Mesenchymal stem cell (in vitro differentiated cells and primary cell): Measurements from ENCODE around the gene LARGE2.

ENCODE experiments used
- DNase-seq: peaks from one replicate; pipeline ENCODE4 v3.0.0-alpha.2; 2013
- H2AFZ ChIP-seq: one replicate; pipeline ENCODE4 v1.6.1; 2013; ENCODE audit warnings: low read depth, mild to moderate bottlenecking, control low read depth, inconsistent platforms, low read length, moderate library complexity
- H2AK5ac ChIP-seq: 2 replicates; pipeline ENCODE4 v1.6.1; 2013; ENCODE audit warnings: low read length, moderate library complexity, mild to moderate bottlenecking, inconsistent platforms; ENCODE audit not compliant: severe bottlenecking
- H2BK120ac ChIP-seq: one replicate; pipeline ENCODE4 v1.6.1; 2013; ENCODE audit warnings: low read depth, mild to moderate bottlenecking, inconsistent platforms, low read length, moderate library complexity
- H2BK12ac ChIP-seq, 2 experiments: one replicate each; pipeline ENCODE4 v1.6.1; 2013; ENCODE audit warnings: inconsistent platforms in 2 of 2, low read length in 2 of 2, mild to moderate bottlenecking in 2 of 2, moderate library complexity in 2 of 2, control low read depth in 1 of 2
- H2BK15ac ChIP-seq: one replicate; pipeline ENCODE4 v1.6.1; 2013; ENCODE audit warnings: mild to moderate bottlenecking, low read depth, inconsistent platforms; ENCODE audit not compliant: poor library complexity, severe bottlenecking
- H2BK5ac ChIP-seq: 2 replicates; pipeline ENCODE4 v1.6.1; 2013; ENCODE audit warnings: low read depth, mild to moderate bottlenecking, low read length, control low read depth, inconsistent platforms; ENCODE audit not compliant: poor library complexity, severe bottlenecking
- H3K14ac ChIP-seq, 2 experiments: one replicate each; pipeline ENCODE4 v1.6.1; 2013; ENCODE audit warnings: inconsistent platforms in 2 of 2, low read length in 2 of 2, control low read depth in 1 of 2, mild to moderate bottlenecking in 1 of 2, moderate library complexity in 1 of 2
- H3K18ac ChIP-seq, 2 experiments: one replicate each; pipeline ENCODE4 v1.6.1; 2013; ENCODE audit warnings: inconsistent platforms in 2 of 2, low read length in 2 of 2, control low read depth in 1 of 2, low read depth in 1 of 2, mild to moderate bottlenecking in 1 of 2
- H3K23ac ChIP-seq, 2 experiments: one replicate each; pipeline ENCODE4 v1.6.1; 2013; ENCODE audit warnings: inconsistent platforms in 2 of 2, low read length in 2 of 2, mild to moderate bottlenecking in 2 of 2, moderate library complexity in 2 of 2, control low read depth in 1 of 2
- H3K27ac ChIP-seq: 2 replicates; pipeline ENCODE4 v1.5.1; 2013; ENCODE audit warnings: mild to moderate bottlenecking, moderate library complexity, low read length, control low read depth, inconsistent platforms; ENCODE audit not compliant: poor library complexity, severe bottlenecking
- H3K27me3 ChIP-seq, 2 experiments: 2 replicates each; pipeline versions ENCODE4 v1.6.1 to v1.7.0; 2013; ENCODE audit warnings: low read length in 2 of 2, mild to moderate bottlenecking in 2 of 2, moderate library complexity in 2 of 2, control low read depth in 1 of 2, inconsistent platforms in 1 of 2; ENCODE audit not compliant: control insufficient read depth in 1 of 2, insufficient read depth in 1 of 2
- H3K36me3 ChIP-seq, 2 experiments: 2 replicates each; pipeline versions ENCODE4 v1.6.1 to v1.7.0; 2013; ENCODE audit warnings: low read length in 2 of 2, control low read depth in 1 of 2, inconsistent platforms in 1 of 2, low read depth in 1 of 2, mild to moderate bottlenecking in 1 of 2; ENCODE audit not compliant: insufficient read depth in 2 of 2, control insufficient read depth in 1 of 2
- H3K4ac ChIP-seq, 2 experiments: one replicate each; pipeline ENCODE4 v1.6.1; 2013; ENCODE audit warnings: inconsistent platforms in 2 of 2, low read length in 2 of 2, mild to moderate bottlenecking in 2 of 2, moderate library complexity in 2 of 2, control low read depth in 1 of 2, low read depth in 1 of 2
- H3K4me1 ChIP-seq: 2 replicates; pipeline ENCODE4 v1.6.1; 2013; ENCODE audit warnings: low read depth, low read length, control low read depth; ENCODE audit not compliant: control insufficient read depth, insufficient read depth
- H3K4me2 ChIP-seq: 2 replicates; pipeline ENCODE4 v1.6.1; 2013; ENCODE audit warnings: low read length, mild to moderate bottlenecking, inconsistent platforms; ENCODE audit not compliant: poor library complexity, severe bottlenecking
- H3K4me3 ChIP-seq, 2 experiments: 2 replicates each; pipeline versions ENCODE4 v1.5.1 to v1.7.0; 2013; ENCODE audit warnings: low read length in 2 of 2, mild to moderate bottlenecking in 2 of 2, control low read depth in 1 of 2, low read depth in 1 of 2; ENCODE audit not compliant: insufficient read depth in 1 of 2
- H3K79me1 ChIP-seq: replicated peaks from 2 replicates; pipeline ENCODE4 v1.6.1; 2013; ENCODE audit warnings: mild to moderate bottlenecking, control low read depth, low read length, inconsistent platforms; ENCODE audit not compliant: poor library complexity, severe bottlenecking
- H3K9ac ChIP-seq: 2 replicates; pipeline ENCODE4 v1.7.0; 2013; ENCODE audit warnings: mild to moderate bottlenecking, low read length, moderate library complexity
- H3K9me3 ChIP-seq: 2 replicates; pipeline ENCODE4 v1.7.0; 2013; ENCODE audit warnings: mild to moderate bottlenecking, low read length; ENCODE audit not compliant: control insufficient read depth
- H4K8ac ChIP-seq: one replicate; pipeline ENCODE4 v1.6.1; 2013; ENCODE audit warnings: inconsistent platforms, mild to moderate bottlenecking, low read length, moderate library complexity
- H4K91ac ChIP-seq: one replicate; pipeline ENCODE4 v1.6.1; 2013; ENCODE audit warnings: mild to moderate bottlenecking, low read length, inconsistent platforms
- WGBS: methylation state at CpG from one replicate; pipeline ENCODE4 v1.1.7; 2013; ENCODE audit warnings: mixed read lengths; 5-methylcytosine and 5-hydroxymethylcytosine counted together

The LARGE2 gene

DNA sequence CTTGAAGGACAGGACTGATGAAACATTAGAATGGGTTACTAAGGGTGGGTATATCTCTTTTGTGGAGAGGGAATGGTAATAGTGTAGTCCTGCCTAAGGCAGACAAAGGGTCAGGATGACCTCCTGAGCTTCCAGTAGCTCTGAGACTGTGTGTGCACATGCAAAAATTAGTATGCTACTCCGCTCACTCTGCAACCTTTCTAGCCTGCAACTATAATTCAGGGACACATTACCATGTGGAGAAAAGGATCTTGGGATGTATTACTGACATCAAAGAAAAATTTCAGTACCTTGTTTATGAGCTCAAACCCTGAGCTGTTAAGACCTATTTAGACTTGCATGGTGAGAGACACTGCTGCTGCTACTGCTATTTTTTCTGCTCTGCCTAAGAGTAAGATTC is 25.4 kb downstream of the LARGE2 start:
- Histone ChIP-seq H3K36me3 (peaks cover 29 to 80% of the 10 kb centered on the region in 2 experiments), H3K9ac (no peak overlapping the region), H3K79me1 (no peaks in the 10 kb centered on the region), H3K18ac (no peak overlapping the region), H3K4me1 (peaks cover 2% of the 10 kb centered on the region), H2BK15ac (no peak overlapping the region), H3K4me3 (no peak overlapping the region), H2AFZ (no peak overlapping the region), H2AK5ac (no peak overlapping the region), H3K27ac (no peak overlapping the region), H2BK120ac (no peak overlapping the region), H2BK5ac (no peak overlapping the region), H3K9me3 (no peaks in the 10 kb centered on the region), H3K14ac (no peak overlapping the region), H3K4ac (no peak overlapping the region), H2BK12ac (no peak overlapping the region), H3K4me2 (no peak overlapping the region), H4K8ac (no peak overlapping the region), H3K27me3 (no peaks in the 10 kb centered on the region), H4K91ac (no peak overlapping the region), H3K23ac (no peak overlapping the region)
- WGBS: no CpG with 5 or more reads among the region's 1 CpG
- no peak for DNase-seq

GRCh38 chr11:45948356-45948755 is 25.9 kb downstream of the LARGE2 start:
- Histone ChIP-seq H3K4me2 (no peak overlapping the region), H2BK15ac (no peak overlapping the region), H3K4ac (no peak overlapping the region), H3K4me1 (no peaks in the 10 kb centered on the region), H3K14ac (no peak overlapping the region), H2BK12ac (no peak overlapping the region), H2BK5ac (no peak overlapping the region), H3K27me3 (no peaks in the 10 kb centered on the region), H2BK120ac (no peak overlapping the region), H4K8ac (no peak overlapping the region), H3K79me1 (no peaks in the 10 kb centered on the region), H3K27ac (no peak overlapping the region), H2AK5ac (no peak overlapping the region), H3K23ac (no peak overlapping the region), H3K18ac (no peak overlapping the region), H3K4me3 (no peak overlapping the region), H3K36me3 (peaks cover 29 to 85% of the 10 kb centered on the region in 2 experiments), H4K91ac (no peak overlapping the region), H2AFZ (no peak overlapping the region), H3K9me3 (no peaks in the 10 kb centered on the region), H3K9ac (no peak overlapping the region)
- DNase-seq: no peak
- 95% methylated on average over 3 of the region's 3 CpGs for WGBS

- no peak for DNase-seq
- H3K9me3 ChIP-seq: no peaks in the 10 kb centered on the region
- 100% methylated on average over 1 of the region's 1 CpG for WGBS
- H3K4me2 ChIP-seq: no peak overlapping the region
- no peak overlapping the region for H3K23ac ChIP-seq
- no peak overlapping the region for H3K4me3 ChIP-seq
- H3K9ac ChIP-seq: no peak overlapping the region
- H3K36me3 ChIP-seq: peaks cover 22 to 84% of the 10 kb centered on the region in 2 experiments
- no peak overlapping the region for H4K91ac ChIP-seq
- no peak overlapping the region for H2BK5ac ChIP-seq
- no peak overlapping the region for H2BK120ac ChIP-seq
- H3K4ac ChIP-seq: no peak overlapping the region
- H4K8ac ChIP-seq: no peak overlapping the region
- H3K14ac ChIP-seq: no peak overlapping the region
- H3K4me1 ChIP-seq: no peaks in the 10 kb centered on the region
- peaks cover 2% of the 10 kb centered on the region for H3K79me1 ChIP-seq
- H3K27me3 ChIP-seq: no peaks in the 10 kb centered on the region
- no peak overlapping the region for H3K27ac ChIP-seq
- H2BK12ac ChIP-seq: no peak overlapping the region
- H2AFZ ChIP-seq: no peak overlapping the region
- no peak overlapping the region for H2BK15ac ChIP-seq
- H2AK5ac ChIP-seq: no peak overlapping the region
- H3K18ac ChIP-seq: no peak overlapping the region
Observed at GRCh38 chr11:45949992-45950407, 27.5 kb downstream of the LARGE2 start.

GRCh38 chr11:45959851-45960250 is 37.4 kb downstream of the LARGE2 start:
- H3K4me3 ChIP-seq: no peak overlapping the region
- H3K18ac ChIP-seq: no peak overlapping the region
- no peak overlapping the region for H3K4ac ChIP-seq
- no peak overlapping the region for H4K8ac ChIP-seq
- H2BK15ac ChIP-seq: no peak overlapping the region
- H3K79me1 ChIP-seq: peaks cover 9% of the 10 kb centered on the region
- H3K27ac ChIP-seq: no peak overlapping the region
- no peak overlapping the region for H3K23ac ChIP-seq
- H2BK5ac ChIP-seq: no peak overlapping the region
- DNase-seq: no peak
- no peak overlapping the region for H2BK12ac ChIP-seq
- no peaks in the 10 kb centered on the region for H3K4me1 ChIP-seq
- H2BK120ac ChIP-seq: no peak overlapping the region
- no peak overlapping the region for H3K4me2 ChIP-seq
- no peak overlapping the region for H2AK5ac ChIP-seq
- H4K91ac ChIP-seq: no peak overlapping the region
- no peaks in the 10 kb centered on the region for H3K9me3 ChIP-seq
- peaks cover 8 to 52% of the 10 kb centered on the region in 2 experiments for H3K36me3 ChIP-seq
- H3K9ac ChIP-seq: no peak overlapping the region
- WGBS: 100% methylated on average over 1 of the region's 1 CpG
- no peaks in the 10 kb centered on the region for H3K27me3 ChIP-seq
- H2AFZ ChIP-seq: no peak overlapping the region
- H3K14ac ChIP-seq: no peak overlapping the region
